NT2/D1 (cell line): Measurements from ENCODE around the gene TIE1.

Experiments
- SUZ12 ChIP-seq: IDR thresholded peaks from 2 replicates; pipeline ENCODE4 v1.6.1; 2011; ENCODE audit not compliant: insufficient read length, insufficient read depth; ENCODE audit errors: extremely low read depth
- YY1 ChIP-seq: IDR thresholded peaks from 2 replicates; pipeline ENCODE4 v1.6.1; 2011; ENCODE audit not compliant: insufficient read length, insufficient read depth
- ZNF274 ChIP-seq: IDR thresholded peaks from 2 replicates; pipeline ENCODE4 v1.6.1; 2011; ENCODE audit warnings: mild to moderate bottlenecking, low read depth, low read length

GRCh38 chr1:43318831-43319230, 18.0 kb downstream of the TIE1 start:
- TF ChIP-seq YY1 = no peak
- TF ChIP-seq SUZ12 = no peak
- no peak for TF ChIP-seq ZNF274
